HG03135 (cell line): ENCODE results near the gene DTWD2.
"Not testable (repeated sequence)": the region's sequence is repeated elsewhere in the genome, so short reads cannot be mapped to it uniquely, and the experiment has no call there.

Experiments used
- ATAC-seq: cut with Tn5 transposase; IDR thresholded peaks from one replicate; pipeline ENCODE4 v1.9.1; 2021; ENCODE audit warnings: mild to moderate bottlenecking, moderate library complexity; ENCODE audit not compliant: unreplicated experiment

DTWD2 gene

DNA sequence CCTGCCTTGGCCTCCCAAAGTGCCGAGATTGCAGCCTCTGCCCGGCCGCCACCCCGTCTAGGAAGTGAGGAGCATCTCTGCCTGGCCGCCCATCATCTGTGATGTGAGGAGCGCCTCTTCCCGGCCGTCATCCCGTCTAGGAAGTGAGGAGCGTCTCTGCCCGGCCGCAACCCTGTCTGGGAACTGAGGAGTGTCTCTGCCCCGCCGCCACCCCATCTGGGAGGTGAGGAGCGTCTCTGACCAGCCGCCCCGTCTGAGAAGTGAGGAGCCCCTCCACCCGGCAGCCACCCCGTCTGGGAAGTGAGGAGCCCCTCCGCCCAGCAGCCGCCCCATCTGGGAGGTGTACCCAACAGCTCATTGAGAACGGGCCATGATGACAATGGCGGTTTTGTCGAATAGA, 10.5 kb upstream of the DTWD2 start:
- ATAC-seq: not testable (repeated sequence)

DNA sequence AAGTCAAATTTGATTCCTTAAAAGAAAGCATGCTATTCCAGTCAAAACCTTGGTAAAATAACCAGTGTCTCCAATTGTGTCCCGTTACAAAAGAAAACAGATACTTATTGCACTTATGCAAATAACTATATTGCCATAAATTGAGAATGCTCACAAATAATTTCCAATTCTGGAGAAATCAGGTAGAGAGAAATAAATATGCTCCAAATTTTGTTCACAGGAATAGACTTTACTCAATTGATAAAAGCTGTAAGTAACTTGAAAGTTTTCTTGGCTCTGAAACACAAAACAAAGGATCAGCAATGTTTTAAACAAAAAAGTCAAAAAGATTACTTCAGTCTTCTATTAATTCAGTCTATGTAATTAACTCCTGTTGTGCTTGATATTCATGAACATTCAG, 7.8 kb upstream of the DTWD2 start:
- no peak for ATAC-seq

DNA sequence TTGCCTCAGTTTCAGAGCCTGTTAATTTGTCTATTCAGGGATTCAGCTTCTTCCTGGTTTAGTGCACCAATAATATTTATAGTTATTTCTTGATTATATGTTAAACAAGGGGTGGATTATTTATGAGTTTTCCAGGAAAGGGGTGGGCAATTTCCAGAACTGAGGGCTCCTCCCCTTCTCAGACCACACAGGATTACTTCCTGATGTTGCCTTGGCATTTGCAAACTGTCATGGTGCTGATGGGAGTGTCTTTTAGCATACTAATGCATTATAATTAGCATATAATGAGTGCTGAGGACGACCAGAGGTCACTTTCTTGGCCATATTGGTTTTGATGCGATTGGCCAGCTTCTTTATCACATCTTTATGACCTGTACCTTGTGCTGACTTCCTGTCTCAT, 6.2 kb upstream of the DTWD2 start:
- ATAC-seq: no peak

DNA sequence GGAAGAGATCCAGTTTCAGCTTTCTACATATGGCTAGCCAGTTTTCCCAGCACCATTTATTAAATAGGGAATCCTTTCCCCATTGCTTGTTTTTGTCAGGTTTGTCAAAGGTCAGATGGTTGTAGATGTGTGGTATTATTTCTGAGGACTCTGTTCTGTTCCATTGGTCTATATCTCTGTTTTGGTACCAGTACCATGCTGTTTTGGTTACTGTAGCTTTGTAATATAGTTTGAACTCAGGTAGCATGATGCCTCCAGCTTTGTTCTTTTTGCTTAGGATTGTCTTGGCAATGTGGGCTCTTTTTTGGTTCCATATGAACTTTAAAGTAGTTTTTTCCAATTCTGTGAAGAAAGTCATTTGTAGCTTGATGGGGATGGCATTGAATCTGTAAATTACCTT, 4.8 kb upstream of the DTWD2 start:
- ATAC-seq: not testable (repeated sequence)

DNA sequence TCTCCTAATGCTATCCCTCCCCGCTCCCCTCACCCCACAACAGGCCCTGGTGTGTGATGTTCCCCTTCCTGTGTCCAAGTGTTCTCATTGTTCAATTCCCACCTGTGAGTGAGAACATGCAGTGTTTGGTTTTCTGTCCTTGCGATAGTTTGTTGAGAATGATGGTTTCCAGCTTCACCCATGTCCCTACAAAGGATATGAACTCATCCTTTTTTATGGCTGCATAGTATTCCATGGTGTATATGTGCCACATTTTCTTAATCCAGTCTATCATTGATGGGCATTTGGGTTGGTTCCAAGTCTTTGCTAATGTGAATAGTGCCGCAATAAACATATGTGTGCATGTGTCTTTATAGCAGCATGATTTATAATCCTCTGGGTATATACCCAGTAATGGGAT, 3.7 kb upstream of the DTWD2 start:
- not testable (repeated sequence) for ATAC-seq

DNA sequence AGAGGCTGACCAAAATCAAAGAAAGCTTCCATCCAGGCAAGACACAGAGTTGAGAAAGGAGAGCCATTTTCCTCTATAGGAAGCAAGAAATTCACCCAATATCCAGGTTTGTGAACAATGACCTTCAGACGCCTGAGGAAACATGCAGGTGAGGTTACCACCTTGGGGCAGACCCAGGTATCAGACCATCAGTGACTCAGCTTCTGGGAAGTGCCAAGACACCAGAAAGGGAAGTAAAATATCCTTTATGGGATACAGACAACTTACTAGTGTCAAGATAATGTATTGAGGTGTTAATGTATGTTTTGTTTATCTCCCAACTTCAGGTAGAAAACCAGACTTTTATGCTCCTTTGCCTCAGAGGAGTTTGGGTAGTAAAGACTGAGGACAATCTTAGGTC, 2.2 kb upstream of the DTWD2 start:
- ATAC-seq: no peak

DNA sequence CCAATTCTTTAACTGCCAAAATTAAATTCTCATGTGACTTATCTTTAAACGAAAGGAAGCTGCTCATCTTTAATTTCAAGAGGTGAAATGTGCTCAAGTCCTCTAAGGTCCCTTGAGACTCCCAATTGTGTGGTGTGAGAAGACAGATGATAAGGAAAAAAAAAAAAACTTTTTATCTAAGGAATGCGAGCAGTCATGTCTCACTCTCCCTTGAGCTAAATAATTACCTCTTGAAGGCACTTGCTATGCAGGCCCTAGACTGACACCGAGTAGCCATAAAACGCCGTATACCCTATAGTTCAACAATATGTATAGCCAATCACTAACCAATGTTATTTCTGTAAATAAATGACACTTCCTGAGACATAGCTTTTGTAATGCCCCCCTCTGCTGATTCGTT, 1.5 kb upstream of the DTWD2 start:
- ATAC-seq: no peak

DNA sequence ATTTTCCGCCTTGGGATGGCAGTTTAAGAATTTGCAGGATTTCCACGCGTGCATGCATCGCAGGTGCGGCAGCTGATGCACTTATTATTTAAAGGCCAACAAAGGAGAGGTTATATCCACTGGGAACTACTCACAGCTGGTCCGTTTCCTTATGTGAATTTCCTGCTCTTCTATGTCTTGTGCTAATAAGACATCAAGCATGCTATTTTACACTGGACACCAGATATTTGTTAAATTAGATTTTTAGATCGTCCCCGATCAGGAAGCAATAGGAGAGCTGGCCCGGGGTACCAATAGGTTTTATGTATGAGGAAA, 476 bp upstream of the DTWD2 start:
- ATAC-seq: no peak

DNA sequence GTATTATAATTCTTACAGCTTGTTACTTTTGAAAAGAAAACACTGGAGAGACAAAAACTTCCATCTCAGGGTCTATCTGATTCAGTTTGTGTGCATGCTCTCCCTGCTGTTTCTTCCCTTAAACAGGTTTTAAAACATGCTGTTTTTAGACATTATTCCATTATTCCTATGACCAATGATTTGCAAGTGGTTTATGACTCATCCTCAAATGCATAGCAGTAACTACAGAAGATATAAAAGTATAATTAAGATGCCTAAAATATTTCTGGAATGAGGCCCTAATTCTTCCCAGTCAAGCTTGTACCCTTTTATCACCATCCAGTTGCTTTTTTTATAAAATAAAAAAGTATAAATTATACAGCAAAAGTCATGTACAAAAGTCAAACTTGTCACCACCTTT, 3.7 kb downstream of the DTWD2 start:
- ATAC-seq: no peak

DNA sequence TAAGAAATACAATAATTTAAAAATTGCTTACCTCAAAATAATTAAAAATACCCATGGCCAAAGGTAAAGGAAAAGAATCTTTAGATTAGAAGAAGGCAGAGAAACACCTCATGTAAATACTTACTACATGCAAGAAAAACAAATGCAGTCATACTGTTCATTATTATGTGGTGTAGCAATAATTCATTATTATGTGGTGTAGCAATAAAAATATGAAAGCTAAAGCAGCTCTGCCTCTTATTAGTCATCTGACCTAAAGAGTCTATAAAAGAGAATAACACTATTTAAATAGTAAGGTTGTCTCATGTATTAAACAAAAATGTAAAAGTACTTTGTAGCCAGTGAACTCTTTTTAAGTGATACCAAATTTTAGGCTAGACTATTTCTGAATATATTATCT, 6.6 kb downstream of the DTWD2 start:
- no peak for ATAC-seq

DNA sequence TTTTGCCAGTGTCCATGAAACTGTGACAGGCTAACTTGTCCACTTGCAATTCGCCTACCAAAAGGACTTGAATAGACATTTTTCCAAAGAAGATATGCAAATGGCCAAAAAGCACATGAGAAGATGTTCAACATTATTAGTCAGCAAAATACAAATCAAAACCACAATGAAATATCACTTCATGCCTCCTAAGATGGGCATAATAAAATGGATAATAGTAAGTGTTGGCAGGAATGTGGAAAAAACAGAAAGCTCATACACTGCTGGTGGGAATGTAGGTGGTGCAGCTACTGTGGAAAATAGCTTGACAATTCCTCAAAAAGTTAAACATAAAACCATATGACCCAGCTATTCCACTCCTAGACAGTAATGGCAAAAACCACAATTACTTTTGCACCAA, 7.9 kb downstream of the DTWD2 start:
- ATAC-seq: no peak

DNA sequence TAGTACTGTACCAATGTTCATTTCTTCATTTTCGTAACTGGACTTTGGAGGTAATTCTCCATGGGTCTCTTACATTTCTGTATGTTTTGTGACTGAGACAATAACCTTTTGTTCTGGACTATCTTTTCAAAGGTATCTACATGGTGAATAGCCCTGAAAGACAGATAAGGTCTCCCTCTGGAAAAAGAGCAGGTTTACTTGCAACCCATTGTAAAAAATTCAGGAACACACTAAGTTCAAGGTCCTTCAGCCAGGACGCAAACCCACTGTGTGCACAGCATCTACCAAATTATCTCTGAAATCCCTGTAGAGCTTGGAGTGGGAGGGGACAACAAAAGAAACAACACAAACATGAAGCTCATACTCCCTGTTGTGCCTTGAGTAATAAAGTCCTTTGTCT, 8.3 kb downstream of the DTWD2 start:
- no peak for ATAC-seq

DNA sequence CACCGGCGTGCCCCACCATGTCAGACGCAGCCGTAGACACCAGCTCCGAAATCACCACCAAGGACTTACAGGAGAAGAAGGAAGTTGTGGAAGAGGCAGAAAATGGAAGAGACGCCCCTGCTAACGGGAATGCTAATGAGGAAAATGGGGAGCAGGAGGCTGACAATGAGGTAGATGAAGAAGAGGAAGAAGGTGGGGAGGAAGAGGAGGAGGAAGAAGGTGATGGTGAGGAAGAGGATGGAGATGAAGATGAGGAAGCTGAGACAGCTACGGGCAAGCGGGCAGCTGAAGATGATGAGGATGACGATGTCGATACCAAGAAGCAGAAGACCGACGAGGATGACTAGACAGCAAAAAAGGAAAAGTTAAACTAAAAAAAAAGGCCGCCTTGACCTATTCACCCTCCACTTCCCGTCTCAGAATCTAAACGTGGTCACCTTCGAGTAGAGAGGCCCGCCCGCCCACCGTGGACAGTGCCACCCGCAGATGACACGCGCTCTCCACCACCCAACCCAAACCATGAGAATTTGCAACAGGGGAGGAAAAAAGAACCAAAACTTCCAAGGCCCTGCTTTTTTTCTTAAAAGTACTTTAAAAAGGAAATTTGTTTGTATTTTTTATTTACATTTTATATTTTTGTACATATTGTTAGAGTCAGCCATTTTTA, 14.4 kb downstream of the DTWD2 start:
- not testable (repeated sequence) for ATAC-seq

DNA sequence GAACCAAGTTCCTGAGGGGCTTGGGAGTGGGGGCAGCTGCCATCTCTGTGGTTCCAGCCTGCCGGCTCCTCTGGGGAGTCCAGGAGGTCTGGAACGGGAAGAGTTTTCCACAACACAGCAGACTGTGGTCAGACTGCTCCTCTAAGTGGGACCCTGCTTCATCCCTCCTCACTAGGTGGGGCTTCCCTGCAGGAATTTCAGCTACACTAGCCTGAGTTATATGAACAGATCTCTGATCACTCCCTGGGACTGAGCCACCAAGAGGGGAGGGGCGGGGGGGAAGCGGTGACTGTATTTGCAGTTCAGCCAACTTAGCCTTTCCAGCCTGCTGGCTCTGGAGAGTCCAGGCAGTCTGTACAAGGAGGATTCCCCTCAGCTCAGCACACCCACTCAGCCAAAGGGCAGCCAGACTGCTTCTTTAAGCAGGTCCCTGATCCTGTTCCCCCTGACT, 19.4 kb downstream of the DTWD2 start:
- ATAC-seq: no peak

DNA sequence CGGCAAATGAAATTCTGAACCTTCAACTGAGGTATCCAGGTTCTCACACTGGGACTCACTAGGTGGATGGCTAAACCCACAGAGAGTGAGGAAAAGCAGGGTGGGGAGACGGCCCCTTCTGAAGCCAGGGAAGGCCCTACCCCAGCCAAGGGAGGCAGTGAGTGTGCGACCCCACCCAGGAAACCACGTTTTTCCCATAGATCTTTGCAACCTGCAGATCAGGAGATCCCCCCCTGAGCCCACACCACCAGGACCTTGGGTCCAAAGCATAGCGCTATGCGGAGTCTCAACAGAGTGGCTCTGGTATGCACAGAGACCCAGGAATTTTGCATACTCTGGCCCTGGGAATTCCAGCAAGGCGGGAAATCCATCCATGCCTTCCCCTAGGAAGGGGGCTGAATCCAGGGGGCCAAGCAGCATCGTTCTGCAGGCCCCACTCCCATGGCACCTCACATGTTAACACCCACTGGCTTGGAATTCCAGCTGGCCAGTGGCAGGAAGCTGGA, 19.9 kb downstream of the DTWD2 start:
- no peak for ATAC-seq

DNA sequence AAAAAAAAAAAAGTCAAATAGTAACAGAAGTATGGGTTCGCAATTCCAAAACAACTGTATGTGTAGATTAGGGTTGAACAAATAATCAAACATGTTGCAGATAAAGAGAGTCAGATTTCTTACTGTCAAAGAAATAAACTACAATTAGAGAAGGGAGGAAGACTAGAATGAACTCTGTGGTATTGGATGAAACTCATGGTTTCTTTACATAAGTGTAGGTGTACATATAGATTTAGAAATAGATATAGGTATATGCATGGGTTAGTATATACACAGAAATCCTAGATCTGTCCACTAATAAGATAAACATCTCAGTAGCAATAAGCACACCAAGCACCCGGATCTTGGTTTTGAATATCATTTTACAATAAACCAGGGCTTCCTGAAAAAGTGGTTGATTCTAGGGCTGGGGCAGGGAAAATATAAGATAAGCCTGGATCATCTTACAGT, 21.3 kb downstream of the DTWD2 start:
- ATAC-seq: no peak

DNA sequence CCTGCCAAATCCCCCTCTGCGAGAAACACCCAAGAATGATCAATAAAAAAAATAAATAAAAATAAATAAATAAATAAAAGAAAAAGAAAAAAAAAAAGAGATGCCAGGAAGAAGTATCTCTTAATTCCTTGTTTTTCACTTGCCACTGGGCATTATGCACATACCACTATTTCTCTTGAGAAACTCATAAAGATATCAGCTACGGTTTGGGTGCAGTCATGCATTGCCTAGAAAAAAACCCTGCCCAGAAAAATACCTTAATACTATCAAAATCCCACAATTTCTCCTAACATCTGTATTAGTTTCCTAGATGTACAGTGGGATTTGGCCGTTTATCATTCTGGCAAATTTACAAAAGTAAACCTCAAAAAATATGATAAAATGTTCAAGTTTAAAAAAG, 22.5 kb downstream of the DTWD2 start:
- ATAC-seq: no peak

DNA sequence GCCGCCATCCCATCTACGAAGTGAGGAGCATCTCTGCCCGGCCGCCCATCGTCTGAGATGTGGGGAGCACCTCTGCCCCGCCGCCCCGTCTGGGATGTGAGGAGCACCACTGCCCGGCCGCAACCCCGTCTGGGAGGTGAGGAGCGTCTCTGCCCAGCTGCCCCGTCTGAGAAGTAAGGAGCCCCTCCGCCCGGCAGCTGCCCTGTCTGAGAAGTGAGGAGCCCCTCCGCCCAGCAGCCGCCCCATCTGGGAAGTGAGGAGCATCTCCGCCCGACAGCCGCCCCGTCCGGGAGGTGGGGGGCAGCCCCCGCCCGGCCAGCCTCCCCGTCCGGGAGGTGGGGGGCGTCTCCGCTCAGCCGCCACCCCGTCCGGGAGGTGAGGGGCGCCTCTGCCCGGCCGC, 23.4 kb downstream of the DTWD2 start:
- ATAC-seq: not testable (repeated sequence)

DNA sequence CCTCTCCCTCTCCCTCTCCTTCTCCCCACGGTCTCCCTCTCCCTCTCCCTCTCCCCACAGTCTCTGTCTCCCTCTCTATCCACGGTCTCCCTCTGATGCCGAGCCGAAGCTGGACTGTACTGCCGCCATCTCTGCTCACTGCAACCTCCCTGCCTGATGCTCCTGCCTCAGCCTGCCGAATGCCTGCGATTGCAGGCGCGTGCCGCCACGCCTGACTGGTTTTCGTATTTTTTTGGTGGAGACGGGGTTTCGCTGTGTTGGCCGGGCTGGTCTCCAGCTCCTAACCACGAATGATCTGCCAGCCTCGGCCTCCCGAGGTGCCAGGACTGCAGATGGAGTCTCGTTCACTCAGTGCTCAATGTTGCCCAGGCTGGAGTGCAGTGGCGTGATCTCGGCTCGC, 24.0 kb downstream of the DTWD2 start:
- ATAC-seq: not testable (repeated sequence)

DNA sequence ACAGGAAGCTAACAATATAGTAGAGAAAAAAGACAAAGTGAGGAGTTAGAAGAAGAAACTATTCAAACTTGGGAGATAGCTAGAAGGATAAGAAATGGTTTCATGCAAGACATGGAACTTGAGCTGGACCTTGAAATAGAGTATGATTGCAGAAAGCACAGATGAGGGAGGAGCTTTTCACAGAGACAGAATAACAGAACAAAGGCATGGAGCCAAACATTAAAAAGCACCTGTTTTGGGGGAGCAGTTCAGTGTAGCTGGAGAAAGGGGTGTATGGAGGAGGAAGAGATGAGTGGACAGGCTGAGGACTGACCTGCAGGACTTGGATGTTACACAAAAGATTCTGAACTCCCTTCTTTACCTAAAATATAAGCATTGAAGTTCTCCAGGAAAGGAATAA, 25.2 kb downstream of the DTWD2 start:
- ATAC-seq: no peak

DNA sequence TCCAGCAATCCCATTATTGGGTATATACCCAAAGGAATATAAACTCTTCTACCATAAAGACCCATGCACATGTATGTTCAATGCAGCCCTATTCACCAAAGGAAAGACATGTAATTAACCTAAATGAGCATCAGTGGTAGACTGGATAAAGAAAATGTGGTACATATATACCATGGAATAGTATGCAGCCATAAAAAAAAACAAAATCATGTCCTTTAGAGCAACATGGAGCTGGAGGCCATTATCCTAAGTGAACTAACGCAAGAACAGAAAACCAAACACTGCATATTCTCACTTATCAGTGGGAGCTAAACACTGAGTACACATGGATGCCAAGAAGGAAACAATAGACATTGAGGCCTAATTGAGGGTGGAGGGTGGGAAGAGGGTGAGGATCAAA, 27.8 kb downstream of the DTWD2 start:
- ATAC-seq: no peak

DNA sequence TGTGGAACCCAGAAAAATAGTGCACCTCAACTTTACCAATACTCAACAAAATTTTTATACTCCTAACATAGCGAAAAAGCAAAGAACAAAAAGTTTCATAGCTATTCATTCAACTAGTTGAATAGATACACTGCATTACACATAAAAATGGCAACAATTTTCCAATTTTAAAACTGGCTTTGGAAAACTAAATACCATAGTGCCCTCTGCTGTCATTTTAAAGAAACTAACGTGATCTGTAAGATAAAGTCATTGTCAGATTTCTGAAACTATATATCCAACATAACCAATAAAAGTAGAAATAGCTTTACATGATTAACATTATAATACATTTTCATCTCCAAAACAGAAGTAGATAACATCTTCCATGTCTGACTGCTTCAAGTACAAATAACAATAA, 31.6 kb downstream of the DTWD2 start:
- ATAC-seq: no peak

DNA sequence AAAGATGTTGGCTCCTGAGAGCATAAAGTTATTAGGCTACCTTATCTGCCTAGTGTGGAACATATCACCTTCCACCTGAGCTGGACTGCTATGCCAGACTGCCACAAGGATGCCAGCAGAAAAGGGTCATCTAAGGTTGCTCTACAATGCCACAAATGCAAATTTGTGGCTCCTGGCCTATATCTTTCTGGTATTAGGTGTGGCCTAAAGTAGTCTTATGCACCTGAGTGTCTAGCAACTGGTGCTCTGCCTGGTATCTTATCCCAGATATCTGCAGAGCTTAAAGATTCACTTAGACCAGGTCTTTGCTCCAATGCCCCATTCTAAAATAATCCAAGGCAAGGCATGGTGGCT, 34.7 kb downstream of the DTWD2 start:
- no peak for ATAC-seq
